ENCODE results near the gene GEMIN5.
A peak's percentile ranks its signal among the peaks of the same experiment; 100 is the strongest.
"Not testable (repeated sequence)": the region's sequence is repeated elsewhere in the genome, so short reads cannot be mapped to it uniquely, and the experiment has no call there.

The GEMIN5 gene

GRCh38 chr5:154944716-154945115 is 6.7 kb upstream of the GEMIN5 start:
- DNase-seq (ENCODE audit: low read depth): no peak

GRCh38 chr5:154943527-154943926 is 5.5 kb upstream of the GEMIN5 start:
- DNase-seq (ENCODE audit: low read depth): no peak

- DNase-seq (ENCODE audit: low read depth): peak; percentile 92
Observed at GRCh38 chr5:154940772-154941620, 3.0 kb upstream of the GEMIN5 start, which contains the start of gene MRPL22. Gene MRPL22 (plus strand): TSS chr5:154941073. CDS start chr5:154941111, 38 bp downstream.

GRCh38 chr5:154940375-154940771 is 2.4 kb upstream of the GEMIN5 start:
- no peak for DNase-seq (ENCODE audit: low read depth)

GRCh38 chr5:154939387-154939786 is 1.4 kb upstream of the GEMIN5 start:
- not testable (repeated sequence) for DNase-seq (ENCODE audit: low read depth)

GRCh38 chr5:154937186-154937717 is 759 bp downstream of the GEMIN5 start:
- DNase-seq (ENCODE audit: low read depth): no peak

- no peak for DNase-seq (ENCODE audit: low read depth)
Observed at GRCh38 chr5:154934881-154935280, 3.1 kb downstream of the GEMIN5 start.

- DNase-seq (ENCODE audit: low read depth): no peak
Observed at GRCh38 chr5:154933537-154933936, 4.5 kb downstream of the GEMIN5 start.

GRCh38 chr5:154923441-154924430 is 14.3 kb downstream of the GEMIN5 start:
- no peak for DNase-seq (ENCODE audit: low read depth)

GRCh38 chr5:154917757-154918156 is 20.3 kb downstream of the GEMIN5 start:
- no peak for DNase-seq (ENCODE audit: low read depth)

GRCh38 chr5:154916874-154917273 is 21.1 kb downstream of the GEMIN5 start:
- no peak for DNase-seq (ENCODE audit: low read depth)

- not testable (repeated sequence) for DNase-seq (ENCODE audit: low read depth)
Observed at GRCh38 chr5:154905601-154906000, 32.4 kb downstream of the GEMIN5 start.

GRCh38 chr5:154901913-154902312 is 36.1 kb downstream of the GEMIN5 start:
- DNase-seq (ENCODE audit: low read depth): no peak

- DNase-seq (ENCODE audit: low read depth): no peak
Observed at GRCh38 chr5:154901276-154901675, 36.7 kb downstream of the GEMIN5 start.

GRCh38 chr5:154900066-154900465 is 37.9 kb downstream of the GEMIN5 start:
- DNase-seq (ENCODE audit: low read depth): no peak

- no peak for DNase-seq (ENCODE audit: low read depth)
Observed at GRCh38 chr5:154899151-154899816, 38.7 kb downstream of the GEMIN5 start.

GRCh38 chr5:154898210-154898609 is 39.8 kb downstream of the GEMIN5 start:
- no peak for DNase-seq (ENCODE audit: low read depth)

GRCh38 chr5:154896562-154897165 is 41.3 kb downstream of the GEMIN5 start:
- no peak for DNase-seq (ENCODE audit: low read depth)

- no peak for DNase-seq (ENCODE audit: low read depth)
Observed at GRCh38 chr5:154895606-154896561, 42.1 kb downstream of the GEMIN5 start.

GRCh38 chr5:154893381-154893780 is 44.6 kb downstream of the GEMIN5 start:
- no peak for DNase-seq (ENCODE audit: low read depth)
